Memory B cell (primary cell): ENCODE results near the gene FADS3.
A peak's percentile ranks its signal among the peaks of the same experiment; 100 is the strongest.

Source experiments
- ATAC-seq: fragments of 150-1000 bp; cut with Tn5 transposase; 2 replicates; pipeline ENCODE4 v1.10.0; 2021; ENCODE audit warnings: low read depth, mild to moderate bottlenecking, moderate library complexity
- DNase-seq, 2 donors: peaks; one replicate each; pipeline ENCODE4 v3.0.0; 2022; ENCODE audit warnings: low spot score in 2 of 2
- H3K27ac Mint-ChIP-seq: one replicate; pipeline ENCODE4 v1.8.0; 2022; ENCODE audit warnings: mild to moderate bottlenecking, moderate library complexity, mixed read lengths
- H3K27me3 Mint-ChIP-seq: one replicate; pipeline ENCODE4 v1.8.0; 2022; ENCODE audit warnings: mixed read lengths
- H3K36me3 Mint-ChIP-seq: one replicate; pipeline ENCODE4 v1.8.0; 2022; ENCODE audit warnings: mild to moderate bottlenecking, mixed read lengths
- H3K4me1 Mint-ChIP-seq: one replicate; pipeline ENCODE4 v1.8.0; 2022; ENCODE audit warnings: mixed read lengths
- H3K4me3 Mint-ChIP-seq: one replicate; pipeline ENCODE4 v1.8.0; 2022; ENCODE audit warnings: mild to moderate bottlenecking, moderate library complexity, mixed read lengths
- H3K9me3 Mint-ChIP-seq: one replicate; pipeline ENCODE4 v1.8.0; 2022; ENCODE audit warnings: mixed read lengths

FADS3 gene, protein sequence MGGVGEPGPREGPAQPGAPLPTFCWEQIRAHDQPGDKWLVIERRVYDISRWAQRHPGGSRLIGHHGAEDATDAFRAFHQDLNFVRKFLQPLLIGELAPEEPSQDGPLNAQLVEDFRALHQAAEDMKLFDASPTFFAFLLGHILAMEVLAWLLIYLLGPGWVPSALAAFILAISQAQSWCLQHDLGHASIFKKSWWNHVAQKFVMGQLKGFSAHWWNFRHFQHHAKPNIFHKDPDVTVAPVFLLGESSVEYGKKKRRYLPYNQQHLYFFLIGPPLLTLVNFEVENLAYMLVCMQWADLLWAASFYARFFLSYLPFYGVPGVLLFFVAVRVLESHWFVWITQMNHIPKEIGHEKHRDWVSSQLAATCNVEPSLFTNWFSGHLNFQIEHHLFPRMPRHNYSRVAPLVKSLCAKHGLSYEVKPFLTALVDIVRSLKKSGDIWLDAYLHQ

DNA sequence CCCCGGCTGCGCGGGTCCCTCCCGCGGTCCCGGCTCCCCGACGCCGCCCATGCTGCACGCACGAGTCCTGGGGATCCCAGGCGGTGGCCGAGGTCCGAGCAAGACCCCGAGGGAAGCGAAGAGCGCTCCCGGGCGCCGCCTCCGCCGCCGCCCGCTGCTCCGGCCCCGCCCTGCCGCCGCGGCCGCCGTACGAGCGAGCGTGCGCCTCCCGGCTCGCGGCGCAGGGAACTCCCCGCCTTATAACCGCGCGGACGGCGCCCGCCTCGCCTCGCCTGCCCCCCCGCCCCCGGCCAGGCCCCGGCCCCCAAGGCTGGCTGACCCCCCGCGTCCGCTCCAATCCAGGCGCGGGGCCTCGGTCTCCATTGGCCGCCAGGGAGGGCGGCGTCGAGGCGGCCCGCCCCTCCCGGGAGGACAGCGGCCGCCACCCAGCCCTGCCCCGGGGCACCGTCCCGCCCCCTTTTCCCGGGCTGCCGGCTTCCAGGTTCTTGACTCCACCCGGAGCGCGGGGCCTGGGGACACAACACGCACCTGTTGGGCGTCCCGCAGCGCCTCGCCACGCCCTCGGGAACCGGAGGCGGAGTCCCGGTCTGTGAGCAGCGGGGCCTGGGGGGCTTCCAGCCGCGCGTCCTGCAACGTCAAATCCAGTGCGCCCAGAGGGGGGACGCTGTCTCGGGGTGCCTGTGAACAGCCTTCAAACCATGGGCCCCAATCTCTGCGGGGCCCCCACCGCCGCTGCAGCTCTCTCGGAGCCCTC, at the start of gene FADS3:
Gene FADS3, minus strand, starts transcription at position 215 of the 754 bp plus-strand sequence. Its CDS starts 164 bp downstream, at position 51.
- peak; percentile 83 to 87 for DNase-seq
- Mint-ChIP-seq H3K27me3 (no peaks in the 10 kb centered on the region), H3K36me3 (peaks cover 5% of the 10 kb centered on the region), H3K27ac (peak within 1 kb of the TSS; percentile 75), H3K4me3 (peak within 1 kb of the TSS; percentile 95), H3K9me3 (no peaks in the 10 kb centered on the region), H3K4me1 (peaks cover 12% of the 10 kb centered on the region)
- ATAC-seq: peak; percentile 37

DNA sequence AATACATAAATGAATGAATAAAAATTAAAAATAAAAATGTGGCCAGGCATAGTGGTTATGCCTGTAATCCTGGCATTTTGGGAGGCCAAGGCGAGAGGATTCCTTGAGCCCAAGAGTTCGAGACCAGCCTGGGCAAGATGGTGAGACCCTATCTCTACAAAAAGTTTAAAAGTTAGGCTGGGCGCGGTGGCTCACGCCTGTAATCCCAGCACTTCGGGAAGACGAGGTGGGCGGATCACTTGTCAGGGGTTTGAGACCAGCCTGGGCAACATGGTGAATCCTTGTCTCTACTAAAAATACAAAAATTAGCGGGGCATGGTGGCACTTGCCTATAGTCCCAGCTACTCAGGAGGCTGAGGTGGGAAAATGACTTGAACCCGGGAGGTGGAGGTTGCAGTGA, 49.1 kb upstream of the FADS3 start:
- Mint-ChIP-seq H3K27ac (no peak overlapping the region), H3K4me3 (no peak overlapping the region), H3K9me3 (peaks cover 10% of the 10 kb centered on the region), H3K4me1 (peaks cover 5% of the 10 kb centered on the region), H3K36me3 (peaks cover 5% of the 10 kb centered on the region), H3K27me3 (peaks cover 2% of the 10 kb centered on the region)
- ATAC-seq (no peak), DNase-seq (no peak)

DNA sequence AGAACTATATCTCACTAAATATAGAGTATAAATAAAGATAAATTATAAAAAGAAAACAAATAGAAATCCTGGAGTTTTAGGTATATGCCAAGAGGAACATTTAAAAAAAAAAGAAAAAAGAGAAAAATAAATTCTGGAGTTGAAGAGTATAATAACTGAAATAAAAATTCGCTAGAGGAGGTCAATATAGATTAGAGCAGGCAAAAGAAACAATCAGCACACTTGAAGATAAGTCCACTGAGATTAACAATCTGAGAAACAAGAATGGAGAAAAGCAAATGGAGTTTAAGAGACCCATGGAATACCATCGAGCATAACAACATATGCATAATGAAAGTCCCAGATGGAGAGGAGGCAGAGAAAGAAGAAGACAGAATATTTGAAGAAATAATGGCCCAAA, 44.5 kb upstream of the FADS3 start:
- no peaks in the 10 kb centered on the region for H3K4me1 Mint-ChIP-seq
- DNase-seq (no peak), ATAC-seq (no peak)
- peaks cover 7% of the 10 kb centered on the region for H3K27me3 Mint-ChIP-seq
- H3K36me3 Mint-ChIP-seq: peaks cover 10% of the 10 kb centered on the region
- no peak overlapping the region for H3K4me3 Mint-ChIP-seq
- peaks cover 13% of the 10 kb centered on the region for H3K9me3 Mint-ChIP-seq
- H3K27ac Mint-ChIP-seq: no peak overlapping the region

DNA sequence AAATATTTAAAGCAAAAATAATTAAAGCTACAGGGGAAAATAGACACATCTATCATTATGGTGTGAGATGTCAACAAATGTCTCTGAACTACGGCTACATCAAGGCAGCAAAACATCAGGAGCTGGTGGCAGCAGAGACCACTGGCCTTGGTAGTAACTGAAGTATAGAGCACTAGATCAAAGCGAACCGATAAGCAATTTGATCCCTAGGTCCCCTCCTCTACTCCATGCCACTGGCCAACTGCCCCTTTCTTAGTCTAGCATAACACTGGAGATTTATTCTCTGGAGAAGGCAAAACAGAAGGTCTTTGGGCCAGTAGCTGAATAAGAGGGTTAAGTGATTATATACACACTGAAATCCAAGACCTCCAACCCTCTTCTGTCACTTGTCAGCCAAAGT, 39.6 kb upstream of the FADS3 start:
- Mint-ChIP-seq H3K9me3 (peaks cover 5% of the 10 kb centered on the region), H3K4me1 (no peaks in the 10 kb centered on the region), H3K4me3 (no peak overlapping the region), H3K36me3 (peaks cover 5% of the 10 kb centered on the region), H3K27ac (no peak overlapping the region), H3K27me3 (peaks cover 8% of the 10 kb centered on the region)
- ATAC-seq: no peak
- no peak for DNase-seq

DNA sequence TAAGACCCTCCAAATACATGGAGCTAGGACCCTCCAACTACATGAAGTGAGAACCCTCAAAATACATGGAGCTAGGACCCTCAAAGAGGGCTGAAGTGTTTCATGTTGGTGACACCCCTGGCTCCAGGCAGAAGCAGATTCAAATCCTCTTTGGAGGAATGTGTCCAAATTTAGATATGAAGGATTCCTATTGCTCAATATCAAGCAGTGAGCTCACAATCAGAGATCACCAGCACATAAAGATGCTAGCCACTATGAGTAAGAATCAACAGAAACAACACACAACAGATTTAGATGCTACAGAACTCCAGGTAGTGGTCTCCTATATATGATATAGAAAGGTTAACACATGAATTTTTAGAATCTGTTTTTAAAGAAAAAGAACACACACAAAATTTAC, 37.3 kb upstream of the FADS3 start:
- ATAC-seq: no peak
- DNase-seq: no peak
- no peaks in the 10 kb centered on the region for H3K4me1 Mint-ChIP-seq
- H3K36me3 Mint-ChIP-seq: peaks cover 5% of the 10 kb centered on the region
- H3K4me3 Mint-ChIP-seq: no peak overlapping the region
- H3K27me3 Mint-ChIP-seq: peaks cover 8% of the 10 kb centered on the region
- H3K27ac Mint-ChIP-seq: no peak overlapping the region
- peaks cover 3% of the 10 kb centered on the region for H3K9me3 Mint-ChIP-seq

DNA sequence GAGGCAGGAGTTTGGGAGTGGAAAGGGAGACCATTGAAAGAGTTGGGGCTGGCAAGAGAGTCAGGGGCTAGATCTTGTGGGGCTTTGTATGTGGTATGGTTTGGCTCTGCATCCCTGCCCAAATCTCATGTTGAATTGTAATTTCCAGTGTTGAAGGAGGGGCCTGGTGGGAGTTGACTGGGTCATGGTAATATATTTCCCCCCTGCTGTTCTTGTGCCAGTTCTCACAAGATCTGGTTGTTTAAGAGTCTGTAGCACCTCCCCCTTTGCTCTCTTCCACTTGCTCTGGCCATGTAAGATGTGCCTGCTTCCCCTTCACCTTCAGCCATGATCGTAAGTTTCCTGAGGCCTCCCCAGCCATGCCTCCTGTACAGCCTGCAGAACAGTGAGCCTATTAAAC, 36.2 kb upstream of the FADS3 start:
- Mint-ChIP-seq H3K36me3 (peaks cover 2% of the 10 kb centered on the region), H3K27ac (no peak overlapping the region), H3K9me3 (no peaks in the 10 kb centered on the region), H3K27me3 (peaks cover 5% of the 10 kb centered on the region), H3K4me1 (no peaks in the 10 kb centered on the region), H3K4me3 (no peak overlapping the region)
- ATAC-seq: no peak
- no peak for DNase-seq

DNA sequence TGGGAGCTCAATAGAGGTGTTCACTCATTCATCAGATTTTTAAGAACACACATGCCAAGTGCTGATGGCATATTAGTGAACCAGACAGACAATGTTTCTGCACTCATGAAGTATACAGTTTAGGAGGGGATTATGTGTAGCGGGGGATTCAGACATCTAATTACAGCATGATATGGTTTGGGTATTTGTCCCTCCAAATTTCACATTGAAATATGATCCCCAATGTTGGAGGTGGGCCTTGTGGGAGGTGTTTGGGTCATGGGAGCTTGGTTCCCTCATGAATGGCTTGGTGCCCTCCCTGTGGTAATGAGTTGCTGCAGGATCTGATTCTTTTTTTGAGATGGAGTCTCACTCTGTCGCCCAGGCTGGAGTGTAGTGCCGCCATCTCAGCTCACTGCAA, 34.9 kb upstream of the FADS3 start:
- Mint-ChIP-seq H3K27me3 (peaks cover 3% of the 10 kb centered on the region), H3K36me3 (no peaks in the 10 kb centered on the region), H3K27ac (no peak overlapping the region), H3K4me3 (no peak overlapping the region), H3K4me1 (peaks cover 2% of the 10 kb centered on the region), H3K9me3 (no peaks in the 10 kb centered on the region)
- no peak for ATAC-seq
- DNase-seq: no peak

DNA sequence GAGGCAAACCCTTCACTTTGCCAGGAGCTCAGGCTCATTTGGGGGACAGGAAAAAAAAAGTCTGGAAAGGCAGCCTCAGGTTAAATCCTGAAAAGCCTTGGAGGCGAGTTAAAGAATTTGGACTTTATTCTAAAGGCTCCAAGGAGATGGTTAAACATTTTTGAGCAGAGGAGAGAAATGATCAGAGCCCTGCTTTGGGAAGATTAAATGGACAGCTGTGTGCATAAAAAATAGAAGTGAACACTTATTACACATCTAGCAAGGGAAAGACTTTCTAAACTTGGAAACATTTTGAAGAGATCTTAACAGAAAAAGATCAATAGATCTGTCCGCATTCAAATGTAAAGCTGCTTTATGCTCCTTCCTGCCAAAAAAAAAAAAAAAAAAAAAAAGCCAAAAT, 34.4 kb upstream of the FADS3 start:
- no peaks in the 10 kb centered on the region for H3K36me3 Mint-ChIP-seq
- H3K27me3 Mint-ChIP-seq: peaks cover 4% of the 10 kb centered on the region
- H3K4me1 Mint-ChIP-seq: peaks cover 3% of the 10 kb centered on the region
- no peak for DNase-seq
- no peak overlapping the region for H3K27ac Mint-ChIP-seq
- H3K9me3 Mint-ChIP-seq: no peaks in the 10 kb centered on the region
- H3K4me3 Mint-ChIP-seq: no peak overlapping the region
- no peak for ATAC-seq

DNA sequence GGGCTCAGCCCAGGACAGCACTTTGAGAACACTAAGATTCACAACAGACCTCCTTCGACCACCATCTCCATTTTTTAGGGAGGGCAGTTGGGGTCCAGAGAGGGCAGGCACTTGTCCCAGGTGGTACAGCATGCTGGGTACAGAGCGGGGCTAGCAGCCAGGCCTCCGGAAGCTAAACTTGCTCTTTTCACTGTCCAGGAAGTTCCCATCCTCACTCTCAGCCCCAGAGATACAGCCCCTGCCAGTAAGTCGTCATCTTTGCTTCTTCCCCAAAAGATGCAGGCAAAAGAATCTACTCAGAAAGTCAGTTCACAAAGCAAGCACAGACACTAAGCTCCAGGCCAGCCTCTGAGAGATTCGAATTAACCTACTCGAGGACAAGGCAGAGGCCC, 32.7 kb upstream of the FADS3 start:
- H3K4me1 Mint-ChIP-seq: peaks cover 3% of the 10 kb centered on the region
- no peaks in the 10 kb centered on the region for H3K9me3 Mint-ChIP-seq
- H3K36me3 Mint-ChIP-seq: no peaks in the 10 kb centered on the region
- no peak overlapping the region for H3K27ac Mint-ChIP-seq
- peaks cover 9% of the 10 kb centered on the region for H3K27me3 Mint-ChIP-seq
- ATAC-seq (no peak), DNase-seq (no peak)
- no peak overlapping the region for H3K4me3 Mint-ChIP-seq

DNA sequence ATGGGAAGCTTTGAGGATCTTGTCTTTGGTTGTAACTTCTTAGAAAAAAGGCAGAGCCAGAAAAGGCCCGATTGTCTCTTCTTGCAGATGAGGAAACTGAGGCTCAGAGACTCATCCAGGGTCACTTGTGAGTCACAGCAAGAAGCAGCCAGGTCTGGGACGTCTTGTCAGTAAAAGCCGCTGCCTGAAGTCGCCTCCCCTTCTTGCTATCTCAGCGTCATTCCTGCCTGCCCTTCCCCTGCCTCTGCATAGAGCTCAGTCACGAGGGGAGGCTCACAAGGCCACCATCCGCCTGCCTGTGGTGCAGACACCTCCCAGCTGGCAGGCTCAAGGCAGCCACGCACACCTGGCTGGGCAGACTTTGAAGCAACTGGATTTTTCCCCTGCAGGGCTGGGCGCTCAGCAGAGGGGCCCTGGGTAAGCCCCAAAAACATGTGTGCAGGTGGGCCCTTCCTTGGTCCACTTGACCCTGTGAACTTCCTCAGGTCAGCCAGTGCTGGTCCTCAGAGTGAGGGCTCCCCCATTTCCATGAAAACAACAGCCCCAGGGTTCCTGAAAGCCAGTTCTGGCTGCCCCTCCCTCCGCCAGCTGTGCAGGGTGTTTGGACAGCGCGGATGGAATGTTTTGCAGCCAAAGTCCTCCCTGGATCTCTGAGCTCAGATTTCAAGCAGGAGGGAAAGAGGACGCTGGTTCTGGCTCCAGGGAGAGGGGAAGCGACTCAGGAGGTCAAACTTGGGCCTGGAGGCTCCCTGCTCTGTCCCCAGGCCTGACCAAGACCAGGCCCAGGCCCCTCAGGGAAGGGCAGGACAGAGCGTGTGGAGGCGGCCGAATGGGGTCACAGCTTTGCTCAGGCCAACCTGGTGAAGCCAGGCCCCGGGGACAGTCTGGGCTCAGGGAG, 32.1 kb upstream of the FADS3 start:
- H3K4me1 Mint-ChIP-seq: peaks cover 4% of the 10 kb centered on the region

DNA sequence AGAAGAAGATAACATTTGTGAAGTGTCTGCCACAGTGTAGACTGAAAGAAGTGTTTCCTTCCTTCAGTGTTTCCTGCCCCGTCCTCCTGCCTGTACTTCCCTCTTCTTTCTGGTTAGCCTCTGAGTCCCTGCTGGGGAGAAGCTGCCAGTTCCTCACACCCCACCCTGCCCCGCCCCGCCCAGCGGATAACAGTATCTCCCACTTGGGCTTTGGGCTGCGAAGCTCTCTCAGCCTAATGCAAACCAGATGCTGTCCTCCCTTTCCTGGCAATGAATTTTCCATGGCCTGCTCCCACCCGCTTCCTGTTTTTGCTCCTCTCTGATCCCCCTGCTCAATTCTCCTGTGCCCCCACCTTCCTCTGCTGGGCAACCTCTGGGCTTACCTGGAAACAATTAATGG, 31.2 kb upstream of the FADS3 start:
- Mint-ChIP-seq H3K27me3 (peaks cover 24% of the 10 kb centered on the region), H3K4me3 (no peak overlapping the region), H3K4me1 (peaks cover 12% of the 10 kb centered on the region), H3K9me3 (no peaks in the 10 kb centered on the region), H3K36me3 (peaks cover 1% of the 10 kb centered on the region), H3K27ac (no peak overlapping the region)
- DNase-seq: no peak
- peak; percentile 47 for ATAC-seq

More for the DNA sequence above, 32.1 kb upstream of the FADS3 start:
- no peak overlapping the region for H3K27ac Mint-ChIP-seq
- no peak overlapping the region for H3K4me3 Mint-ChIP-seq
- H3K36me3 Mint-ChIP-seq: no peaks in the 10 kb centered on the region
- peaks cover 15% of the 10 kb centered on the region for H3K27me3 Mint-ChIP-seq
- H3K9me3 Mint-ChIP-seq: no peaks in the 10 kb centered on the region
- ATAC-seq (peak; percentile 53), DNase-seq (no peak)

DNA sequence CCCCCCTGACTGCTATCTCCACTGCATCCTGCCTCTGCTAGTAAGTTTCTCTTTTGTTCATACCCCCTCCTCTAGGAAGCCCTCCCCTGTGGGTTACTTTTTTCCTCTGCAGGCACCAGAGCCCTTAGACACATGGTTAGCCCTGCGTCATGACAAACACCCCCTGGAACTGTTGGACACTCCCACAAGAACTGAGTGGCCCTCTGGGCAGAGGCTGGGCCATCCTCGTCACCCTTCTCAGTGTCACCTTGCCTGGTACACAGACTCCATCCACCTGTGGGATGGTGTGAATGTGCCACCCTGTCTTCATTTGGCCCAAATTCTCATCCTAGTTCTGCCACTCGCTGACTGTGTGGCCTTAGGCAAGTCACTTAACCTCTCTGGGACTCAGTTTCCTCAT, 30.1 kb upstream of the FADS3 start:
- no peak for DNase-seq
- H3K27ac Mint-ChIP-seq: no peak overlapping the region
- peaks cover 1% of the 10 kb centered on the region for H3K36me3 Mint-ChIP-seq
- peaks cover 24% of the 10 kb centered on the region for H3K27me3 Mint-ChIP-seq
- ATAC-seq: no peak
- no peaks in the 10 kb centered on the region for H3K9me3 Mint-ChIP-seq
- H3K4me3 Mint-ChIP-seq: no peak overlapping the region
- peaks cover 13% of the 10 kb centered on the region for H3K4me1 Mint-ChIP-seq

DNA sequence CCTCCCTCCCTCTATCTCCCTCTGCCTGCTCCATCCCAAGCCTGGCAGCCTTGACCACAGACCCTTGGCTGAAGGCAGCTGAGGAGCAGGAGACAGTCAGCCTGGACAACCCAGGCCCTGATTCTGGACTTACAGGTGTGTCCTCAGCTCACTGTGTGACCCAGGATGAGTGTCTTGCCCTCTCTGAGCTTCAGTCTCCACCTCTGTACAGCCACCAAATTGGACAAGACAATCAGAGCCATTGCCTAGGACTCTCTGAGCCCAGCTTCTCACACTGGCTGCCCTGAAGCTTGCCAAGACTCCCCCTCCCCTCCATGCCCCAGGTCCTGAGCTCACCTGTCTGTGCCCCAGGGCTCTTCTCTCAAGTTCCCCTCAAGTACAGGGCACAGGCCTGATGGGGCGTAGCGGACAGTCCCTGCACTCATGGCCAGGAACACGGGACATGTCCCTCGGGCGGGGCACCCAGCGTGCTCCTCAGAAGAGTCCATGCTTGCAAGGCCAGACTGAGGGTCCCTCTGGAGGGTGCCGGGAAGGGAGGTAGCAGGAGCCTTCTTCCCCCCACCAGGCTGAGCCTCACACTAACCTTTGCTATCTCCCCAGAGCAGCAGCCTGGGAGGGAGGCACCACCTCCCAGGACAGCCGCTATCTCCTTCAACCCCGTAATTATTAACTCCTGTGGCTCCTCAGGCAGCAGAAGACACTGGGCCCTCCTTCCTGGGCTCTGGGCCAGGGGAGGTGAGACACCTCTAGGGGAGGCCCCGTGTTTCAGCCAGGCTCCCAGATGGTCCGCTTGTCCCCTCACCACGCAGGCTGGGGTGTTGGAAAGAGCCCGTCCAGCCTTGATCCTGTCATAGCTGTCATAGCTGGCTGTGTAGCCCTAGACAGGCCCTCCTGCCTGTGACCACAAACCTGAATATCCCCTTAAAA, 28.6 kb upstream of the FADS3 start:
- Mint-ChIP-seq H3K4me1 (peaks cover 13% of the 10 kb centered on the region), H3K27ac (no peak overlapping the region), H3K27me3 (peaks cover 32% of the 10 kb centered on the region), H3K36me3 (peaks cover 1% of the 10 kb centered on the region), H3K9me3 (no peaks in the 10 kb centered on the region), H3K4me3 (no peak overlapping the region)
- no peak for DNase-seq
- ATAC-seq: no peak
